Mesothelial cell of epicardium (in vitro differentiated cells): ENCODE measurements around the gene DMD. TPM values are rescaled to one million over a fixed set of nuclear protein-coding genes. Genes with fewer than 3 reads are reported as not detected.
A peak's percentile ranks its signal among the peaks of the same experiment; 100 is the strongest.

Source experiments
- DNase-seq, 2 experiments: peaks; one replicate each; pipeline ENCODE4 v3.0.0; 2021; ENCODE audit warnings: low spot score in 2 of 2; ENCODE audit not compliant: unreplicated experiment in 2 of 2
- H3K27ac Mint-ChIP-seq: 2 replicates; pipeline ENCODE4 v1.8.0; 2021; ENCODE audit warnings: mixed read lengths
- H3K27me3 Mint-ChIP-seq: 2 replicates; pipeline ENCODE4 v1.8.0; 2021; ENCODE audit warnings: low read depth, mixed read lengths
- H3K36me3 Mint-ChIP-seq: 2 replicates; pipeline ENCODE4 v1.8.0; 2021; ENCODE audit warnings: mixed read lengths
- H3K4me1 Mint-ChIP-seq: 2 replicates; pipeline ENCODE4 v1.8.0; 2021; ENCODE audit warnings: mixed read lengths
- H3K4me3 Mint-ChIP-seq: 2 replicates; pipeline ENCODE4 v1.8.0; 2021; ENCODE audit warnings: mild to moderate bottlenecking, moderate library complexity, mixed read lengths
- H3K9me3 Mint-ChIP-seq: 2 replicates; pipeline ENCODE4 v1.8.0; 2021; ENCODE audit warnings: mixed read lengths
- total RNA-seq: library from RNA; stranded (reverse); gene quantifications from 3 replicates; pipeline ENCODE4 v1.2.1, GENCODE V29; 2021
- TF ChIP-seq, protein P1 (sequence below): fragments of 200-600 bp; sonication (generic); IDR thresholded peaks from one replicate; pipeline ENCODE4 v1.5.0; 2021; ENCODE audit warnings: antibody characterized with exemption; ENCODE audit not compliant: unreplicated experiment

The DMD gene
- total RNA-seq, 1 donor from 2014 or later = 79.4 TPM

DNA sequence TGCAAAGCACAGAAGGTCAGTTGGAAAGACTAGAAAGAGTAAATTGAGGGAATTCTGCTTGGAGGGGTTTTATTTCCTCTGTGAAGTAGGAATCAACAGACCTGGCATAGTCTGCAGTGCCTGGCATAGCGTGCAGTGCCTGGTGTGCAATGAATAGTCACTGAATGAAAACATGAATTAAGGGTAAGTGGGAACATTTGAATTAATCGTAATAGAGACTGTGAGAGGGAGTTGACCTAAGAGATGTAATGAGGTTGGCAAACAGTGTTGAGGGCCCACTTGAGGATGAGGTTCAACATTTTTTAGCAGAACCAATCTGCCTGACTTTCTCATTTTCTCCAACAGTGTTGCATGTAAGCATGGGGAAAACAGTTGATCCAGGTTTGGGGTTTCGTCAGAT is 1762.3 kb downstream of the DMD start:
- Mint-ChIP-seq H3K36me3 (no peaks in the 10 kb centered on the region), H3K9me3 (peaks cover 23% of the 10 kb centered on the region), H3K27me3 (no peaks in the 10 kb centered on the region), H3K4me1 (no peaks in the 10 kb centered on the region), H3K27ac (no peak overlapping the region), H3K4me3 (no peak overlapping the region)
- DNase-seq = no peak
- TF ChIP-seq, protein P1, sequence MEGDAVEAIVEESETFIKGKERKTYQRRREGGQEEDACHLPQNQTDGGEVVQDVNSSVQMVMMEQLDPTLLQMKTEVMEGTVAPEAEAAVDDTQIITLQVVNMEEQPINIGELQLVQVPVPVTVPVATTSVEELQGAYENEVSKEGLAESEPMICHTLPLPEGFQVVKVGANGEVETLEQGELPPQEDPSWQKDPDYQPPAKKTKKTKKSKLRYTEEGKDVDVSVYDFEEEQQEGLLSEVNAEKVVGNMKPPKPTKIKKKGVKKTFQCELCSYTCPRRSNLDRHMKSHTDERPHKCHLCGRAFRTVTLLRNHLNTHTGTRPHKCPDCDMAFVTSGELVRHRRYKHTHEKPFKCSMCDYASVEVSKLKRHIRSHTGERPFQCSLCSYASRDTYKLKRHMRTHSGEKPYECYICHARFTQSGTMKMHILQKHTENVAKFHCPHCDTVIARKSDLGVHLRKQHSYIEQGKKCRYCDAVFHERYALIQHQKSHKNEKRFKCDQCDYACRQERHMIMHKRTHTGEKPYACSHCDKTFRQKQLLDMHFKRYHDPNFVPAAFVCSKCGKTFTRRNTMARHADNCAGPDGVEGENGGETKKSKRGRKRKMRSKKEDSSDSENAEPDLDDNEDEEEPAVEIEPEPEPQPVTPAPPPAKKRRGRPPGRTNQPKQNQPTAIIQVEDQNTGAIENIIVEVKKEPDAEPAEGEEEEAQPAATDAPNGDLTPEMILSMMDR = no peak

GRCh38 chrX:31445542-31445941 is 1765.8 kb downstream of the DMD start:
- Mint-ChIP-seq H3K27me3 (no peaks in the 10 kb centered on the region), H3K27ac (no peak overlapping the region), H3K4me3 (no peak overlapping the region), H3K9me3 (peaks cover 21% of the 10 kb centered on the region), H3K36me3 (peaks cover 5% of the 10 kb centered on the region), H3K4me1 (peaks cover 2% of the 10 kb centered on the region)
- no peak for DNase-seq
- TF ChIP-seq, protein P1 = no peak

GRCh38 chrX:31443654-31444053 is 1767.7 kb downstream of the DMD start:
- no peak for DNase-seq
- Mint-ChIP-seq H3K9me3 (peaks cover 16% of the 10 kb centered on the region), H3K36me3 (peaks cover 5% of the 10 kb centered on the region), H3K4me3 (no peak overlapping the region), H3K4me1 (peaks cover 2% of the 10 kb centered on the region), H3K27me3 (no peaks in the 10 kb centered on the region), H3K27ac (no peak overlapping the region)
- TF ChIP-seq, protein P1 = no peak

DNA sequence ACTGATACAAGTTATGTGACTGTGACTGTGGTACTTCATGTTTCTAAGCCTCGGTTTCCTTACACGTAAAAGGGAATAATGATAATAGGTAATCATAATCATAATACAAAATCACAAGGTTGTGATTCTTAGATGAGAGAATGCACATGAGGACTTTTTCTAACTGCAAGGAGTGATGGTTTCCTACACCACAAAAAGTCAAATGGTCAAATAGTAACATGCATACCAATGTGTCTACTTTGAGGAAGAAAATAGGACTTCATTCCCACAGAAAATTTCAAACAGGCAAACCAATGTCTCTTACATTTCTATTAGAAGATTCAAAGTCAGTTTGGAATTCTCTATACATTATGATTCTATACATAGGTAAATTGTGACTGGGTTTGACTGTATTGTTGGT is 1770.8 kb downstream of the DMD start:
- H3K4me1 Mint-ChIP-seq = peaks cover 4% of the 10 kb centered on the region
- H3K27ac Mint-ChIP-seq = no peak overlapping the region
- H3K4me3 Mint-ChIP-seq = no peak overlapping the region
- TF ChIP-seq, protein P1 = no peak
- DNase-seq = no peak
- H3K9me3 Mint-ChIP-seq = peaks cover 20% of the 10 kb centered on the region
- no peaks in the 10 kb centered on the region for H3K27me3 Mint-ChIP-seq
- peaks cover 5% of the 10 kb centered on the region for H3K36me3 Mint-ChIP-seq

- peaks cover 4% of the 10 kb centered on the region for H3K4me1 Mint-ChIP-seq
- TF ChIP-seq, protein P1 = no peak
- no peak overlapping the region for H3K4me3 Mint-ChIP-seq
- peaks cover 15% of the 10 kb centered on the region for H3K9me3 Mint-ChIP-seq
- no peaks in the 10 kb centered on the region for H3K27me3 Mint-ChIP-seq
- no peaks in the 10 kb centered on the region for H3K36me3 Mint-ChIP-seq
- no peak overlapping the region for H3K27ac Mint-ChIP-seq
- no peak for DNase-seq
Observed at GRCh38 chrX:31436424-31436823, 1774.9 kb downstream of the DMD start.

GRCh38 chrX:31435592-31435991 is 1775.8 kb downstream of the DMD start:
- Mint-ChIP-seq H3K27me3 (no peaks in the 10 kb centered on the region), H3K27ac (peak overlapping the region; percentile 5), H3K4me3 (no peak overlapping the region), H3K36me3 (no peaks in the 10 kb centered on the region), H3K4me1 (peaks cover 4% of the 10 kb centered on the region), H3K9me3 (peaks cover 15% of the 10 kb centered on the region)
- no peak for DNase-seq
- TF ChIP-seq, protein P1 = no peak
